DND-41 (cell line): Measurements from ENCODE around the gene NBPF1.
"Not testable (repeated sequence)": the region's sequence is repeated elsewhere in the genome, so short reads cannot be mapped to it uniquely, and the experiment has no call there.

ENCODE experiments used
- EZH2 ChIP-seq: IDR thresholded peaks from 3 replicates; pipeline ENCODE4 v1.6.1; 2012; ENCODE audit warnings: borderline replicate concordance, low read depth, mild to moderate bottlenecking, moderate library complexity, low read length, inconsistent platforms; ENCODE audit not compliant: severe bottlenecking
- TF ChIP-seq, protein P1 (sequence below): IDR thresholded peaks from 2 replicates; pipeline ENCODE4 v1.5.1; 2012; ENCODE audit warnings: borderline replicate concordance, low read length, moderate library complexity, mild to moderate bottlenecking; ENCODE audit not compliant: poor library complexity, severe bottlenecking; ENCODE audit errors: extremely low read depth

DNA sequence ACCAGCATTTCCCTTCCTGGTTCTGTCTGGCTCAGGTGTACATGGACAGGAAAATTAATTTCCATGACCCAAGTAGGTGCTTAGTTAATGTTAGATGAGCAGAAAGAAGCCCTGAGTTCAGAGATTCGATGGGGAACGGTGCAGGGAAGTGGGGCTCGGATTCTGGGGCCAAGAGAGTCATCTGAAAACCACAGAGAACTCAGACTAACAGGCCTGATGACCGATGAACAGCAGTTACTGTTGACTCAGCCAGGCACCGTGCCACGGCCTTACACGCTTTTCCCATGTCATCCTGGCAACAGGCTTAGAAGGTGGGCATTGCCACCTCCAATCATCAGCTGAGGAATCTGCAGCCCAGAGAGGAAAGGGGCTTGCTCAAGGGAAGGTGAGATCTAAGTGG lies 10.0 kb upstream of the NBPF1 start:
- TF ChIP-seq, protein P1, sequence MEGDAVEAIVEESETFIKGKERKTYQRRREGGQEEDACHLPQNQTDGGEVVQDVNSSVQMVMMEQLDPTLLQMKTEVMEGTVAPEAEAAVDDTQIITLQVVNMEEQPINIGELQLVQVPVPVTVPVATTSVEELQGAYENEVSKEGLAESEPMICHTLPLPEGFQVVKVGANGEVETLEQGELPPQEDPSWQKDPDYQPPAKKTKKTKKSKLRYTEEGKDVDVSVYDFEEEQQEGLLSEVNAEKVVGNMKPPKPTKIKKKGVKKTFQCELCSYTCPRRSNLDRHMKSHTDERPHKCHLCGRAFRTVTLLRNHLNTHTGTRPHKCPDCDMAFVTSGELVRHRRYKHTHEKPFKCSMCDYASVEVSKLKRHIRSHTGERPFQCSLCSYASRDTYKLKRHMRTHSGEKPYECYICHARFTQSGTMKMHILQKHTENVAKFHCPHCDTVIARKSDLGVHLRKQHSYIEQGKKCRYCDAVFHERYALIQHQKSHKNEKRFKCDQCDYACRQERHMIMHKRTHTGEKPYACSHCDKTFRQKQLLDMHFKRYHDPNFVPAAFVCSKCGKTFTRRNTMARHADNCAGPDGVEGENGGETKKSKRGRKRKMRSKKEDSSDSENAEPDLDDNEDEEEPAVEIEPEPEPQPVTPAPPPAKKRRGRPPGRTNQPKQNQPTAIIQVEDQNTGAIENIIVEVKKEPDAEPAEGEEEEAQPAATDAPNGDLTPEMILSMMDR = not testable (repeated sequence)
- TF ChIP-seq EZH2 = not testable (repeated sequence)
